GM23338 (cell line): ENCODE data around the gene LIN54. TPM values are rescaled to one million over a fixed set of nuclear protein-coding genes. Genes with fewer than 3 reads are reported as not detected.

Experiments
- CREB1 ChIP-seq: fragments of 250-450 bp; sonication (Bioruptor Pico); IDR thresholded peaks from 2 replicates; pipeline ENCODE4 v1.5.0; 2020; ENCODE audit warnings: low read depth, mild to moderate bottlenecking, moderate library complexity
- JUNB ChIP-seq: IDR thresholded peaks from one replicate; pipeline ENCODE4 v1.6.1; 2016; ENCODE audit warnings: antibody characterized with exemption; ENCODE audit not compliant: unreplicated experiment
- NANOG ChIP-seq: IDR thresholded peaks from 2 replicates; pipeline ENCODE4 v1.6.1; 2016; ENCODE audit warnings: antibody characterized with exemption, borderline replicate concordance
- polyA plus RNA-seq: library from polyadenylated mRNA; unstranded; fragments of >200 nt; fragmentation: Nextera tagmentation; extraction: Ambion mirVana; gene quantifications from 2 replicates; pipeline ENCODE4 v1.2.1, GENCODE V29; 2016
- total RNA-seq: library from RNA; depleted of rRNA; stranded (reverse); fragments of >200 nt; shearing (Covaris generic); gene quantifications from 2 replicates; pipeline ENCODE4 v1.2.3, GENCODE V29; 2014
- TF ChIP-seq, protein P1 (sequence below): IDR thresholded peaks from one replicate; pipeline ENCODE4 v1.6.1; 2018; ENCODE audit warnings: antibody characterized with exemption; ENCODE audit not compliant: unreplicated experiment
- TF ChIP-seq, protein P2 (sequence below), 2 experiments: fragments of 200-600 bp in 1 of 2; sonication (generic) in 1 of 2; conservative IDR thresholded peaks; 2 replicates each; pipeline versions ENCODE4 v1.5.1 to v1.6.1; 2016 to 2017; ENCODE audit warnings: antibody characterized with exemption in 2 of 2, low read depth in 2 of 2, mild to moderate bottlenecking in 2 of 2, moderate library complexity in 1 of 2
- TF ChIP-seq, protein P3 (sequence below): fragments of 250-450 bp; sonication (Bioruptor Pico); IDR thresholded peaks from 2 replicates; pipeline ENCODE4 v1.5.0; 2020; ENCODE audit warnings: mild to moderate bottlenecking, moderate library complexity

The LIN54 gene
- total and polyA plus RNA-seq, 2 experiments from 2014 or later, result 4.0 to 11.2 TPM

DNA sequence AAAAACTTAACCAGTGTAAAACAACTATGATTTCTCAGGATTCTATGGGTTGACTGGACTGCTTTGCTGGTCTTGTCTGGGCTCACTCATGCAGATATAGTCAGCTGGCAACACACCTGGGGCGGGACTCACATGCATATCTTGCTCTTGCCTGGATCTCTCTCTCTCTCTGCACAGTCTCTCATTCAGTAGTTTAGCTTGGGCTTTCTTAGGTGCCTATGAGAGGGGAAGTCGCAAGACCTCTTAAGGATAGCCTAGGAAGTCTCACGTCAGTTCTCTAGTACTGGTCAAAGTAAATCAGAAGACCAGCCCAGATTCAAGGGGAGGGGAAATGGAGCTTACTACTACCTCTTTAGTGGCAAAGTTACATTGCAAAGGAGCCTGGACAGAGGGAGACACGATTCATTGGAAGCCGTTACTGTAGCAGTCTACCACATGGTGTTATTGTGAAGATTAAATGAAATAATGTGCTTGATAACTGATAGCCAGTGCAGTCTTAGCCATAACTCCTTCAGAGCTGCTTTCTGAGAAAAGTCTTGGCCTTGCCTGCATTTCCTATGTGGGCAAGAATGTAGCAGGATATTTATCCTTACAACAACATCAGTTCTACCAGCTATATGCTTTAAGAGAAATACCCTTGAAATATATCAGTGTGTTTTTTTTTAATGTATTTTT is 26.5 kb upstream of the LIN54 start (continued):
- TF ChIP-seq, protein P1, sequence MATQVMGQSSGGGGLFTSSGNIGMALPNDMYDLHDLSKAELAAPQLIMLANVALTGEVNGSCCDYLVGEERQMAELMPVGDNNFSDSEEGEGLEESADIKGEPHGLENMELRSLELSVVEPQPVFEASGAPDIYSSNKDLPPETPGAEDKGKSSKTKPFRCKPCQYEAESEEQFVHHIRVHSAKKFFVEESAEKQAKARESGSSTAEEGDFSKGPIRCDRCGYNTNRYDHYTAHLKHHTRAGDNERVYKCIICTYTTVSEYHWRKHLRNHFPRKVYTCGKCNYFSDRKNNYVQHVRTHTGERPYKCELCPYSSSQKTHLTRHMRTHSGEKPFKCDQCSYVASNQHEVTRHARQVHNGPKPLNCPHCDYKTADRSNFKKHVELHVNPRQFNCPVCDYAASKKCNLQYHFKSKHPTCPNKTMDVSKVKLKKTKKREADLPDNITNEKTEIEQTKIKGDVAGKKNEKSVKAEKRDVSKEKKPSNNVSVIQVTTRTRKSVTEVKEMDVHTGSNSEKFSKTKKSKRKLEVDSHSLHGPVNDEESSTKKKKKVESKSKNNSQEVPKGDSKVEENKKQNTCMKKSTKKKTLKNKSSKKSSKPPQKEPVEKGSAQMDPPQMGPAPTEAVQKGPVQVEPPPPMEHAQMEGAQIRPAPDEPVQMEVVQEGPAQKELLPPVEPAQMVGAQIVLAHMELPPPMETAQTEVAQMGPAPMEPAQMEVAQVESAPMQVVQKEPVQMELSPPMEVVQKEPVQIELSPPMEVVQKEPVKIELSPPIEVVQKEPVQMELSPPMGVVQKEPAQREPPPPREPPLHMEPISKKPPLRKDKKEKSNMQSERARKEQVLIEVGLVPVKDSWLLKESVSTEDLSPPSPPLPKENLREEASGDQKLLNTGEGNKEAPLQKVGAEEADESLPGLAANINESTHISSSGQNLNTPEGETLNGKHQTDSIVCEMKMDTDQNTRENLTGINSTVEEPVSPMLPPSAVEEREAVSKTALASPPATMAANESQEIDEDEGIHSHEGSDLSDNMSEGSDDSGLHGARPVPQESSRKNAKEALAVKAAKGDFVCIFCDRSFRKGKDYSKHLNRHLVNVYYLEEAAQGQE, result no peak
- TF ChIP-seq, protein P2, sequence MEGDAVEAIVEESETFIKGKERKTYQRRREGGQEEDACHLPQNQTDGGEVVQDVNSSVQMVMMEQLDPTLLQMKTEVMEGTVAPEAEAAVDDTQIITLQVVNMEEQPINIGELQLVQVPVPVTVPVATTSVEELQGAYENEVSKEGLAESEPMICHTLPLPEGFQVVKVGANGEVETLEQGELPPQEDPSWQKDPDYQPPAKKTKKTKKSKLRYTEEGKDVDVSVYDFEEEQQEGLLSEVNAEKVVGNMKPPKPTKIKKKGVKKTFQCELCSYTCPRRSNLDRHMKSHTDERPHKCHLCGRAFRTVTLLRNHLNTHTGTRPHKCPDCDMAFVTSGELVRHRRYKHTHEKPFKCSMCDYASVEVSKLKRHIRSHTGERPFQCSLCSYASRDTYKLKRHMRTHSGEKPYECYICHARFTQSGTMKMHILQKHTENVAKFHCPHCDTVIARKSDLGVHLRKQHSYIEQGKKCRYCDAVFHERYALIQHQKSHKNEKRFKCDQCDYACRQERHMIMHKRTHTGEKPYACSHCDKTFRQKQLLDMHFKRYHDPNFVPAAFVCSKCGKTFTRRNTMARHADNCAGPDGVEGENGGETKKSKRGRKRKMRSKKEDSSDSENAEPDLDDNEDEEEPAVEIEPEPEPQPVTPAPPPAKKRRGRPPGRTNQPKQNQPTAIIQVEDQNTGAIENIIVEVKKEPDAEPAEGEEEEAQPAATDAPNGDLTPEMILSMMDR (conservative IDR thresholded peaks at IDR 0.05; ENCODE audit: low read depth in 2 of 2), result no peak
- TF ChIP-seq CREB1 (CRISPR knock-in tag) (no peak), JUNB (no peak), NANOG (no peak)
- TF ChIP-seq, protein P3, sequence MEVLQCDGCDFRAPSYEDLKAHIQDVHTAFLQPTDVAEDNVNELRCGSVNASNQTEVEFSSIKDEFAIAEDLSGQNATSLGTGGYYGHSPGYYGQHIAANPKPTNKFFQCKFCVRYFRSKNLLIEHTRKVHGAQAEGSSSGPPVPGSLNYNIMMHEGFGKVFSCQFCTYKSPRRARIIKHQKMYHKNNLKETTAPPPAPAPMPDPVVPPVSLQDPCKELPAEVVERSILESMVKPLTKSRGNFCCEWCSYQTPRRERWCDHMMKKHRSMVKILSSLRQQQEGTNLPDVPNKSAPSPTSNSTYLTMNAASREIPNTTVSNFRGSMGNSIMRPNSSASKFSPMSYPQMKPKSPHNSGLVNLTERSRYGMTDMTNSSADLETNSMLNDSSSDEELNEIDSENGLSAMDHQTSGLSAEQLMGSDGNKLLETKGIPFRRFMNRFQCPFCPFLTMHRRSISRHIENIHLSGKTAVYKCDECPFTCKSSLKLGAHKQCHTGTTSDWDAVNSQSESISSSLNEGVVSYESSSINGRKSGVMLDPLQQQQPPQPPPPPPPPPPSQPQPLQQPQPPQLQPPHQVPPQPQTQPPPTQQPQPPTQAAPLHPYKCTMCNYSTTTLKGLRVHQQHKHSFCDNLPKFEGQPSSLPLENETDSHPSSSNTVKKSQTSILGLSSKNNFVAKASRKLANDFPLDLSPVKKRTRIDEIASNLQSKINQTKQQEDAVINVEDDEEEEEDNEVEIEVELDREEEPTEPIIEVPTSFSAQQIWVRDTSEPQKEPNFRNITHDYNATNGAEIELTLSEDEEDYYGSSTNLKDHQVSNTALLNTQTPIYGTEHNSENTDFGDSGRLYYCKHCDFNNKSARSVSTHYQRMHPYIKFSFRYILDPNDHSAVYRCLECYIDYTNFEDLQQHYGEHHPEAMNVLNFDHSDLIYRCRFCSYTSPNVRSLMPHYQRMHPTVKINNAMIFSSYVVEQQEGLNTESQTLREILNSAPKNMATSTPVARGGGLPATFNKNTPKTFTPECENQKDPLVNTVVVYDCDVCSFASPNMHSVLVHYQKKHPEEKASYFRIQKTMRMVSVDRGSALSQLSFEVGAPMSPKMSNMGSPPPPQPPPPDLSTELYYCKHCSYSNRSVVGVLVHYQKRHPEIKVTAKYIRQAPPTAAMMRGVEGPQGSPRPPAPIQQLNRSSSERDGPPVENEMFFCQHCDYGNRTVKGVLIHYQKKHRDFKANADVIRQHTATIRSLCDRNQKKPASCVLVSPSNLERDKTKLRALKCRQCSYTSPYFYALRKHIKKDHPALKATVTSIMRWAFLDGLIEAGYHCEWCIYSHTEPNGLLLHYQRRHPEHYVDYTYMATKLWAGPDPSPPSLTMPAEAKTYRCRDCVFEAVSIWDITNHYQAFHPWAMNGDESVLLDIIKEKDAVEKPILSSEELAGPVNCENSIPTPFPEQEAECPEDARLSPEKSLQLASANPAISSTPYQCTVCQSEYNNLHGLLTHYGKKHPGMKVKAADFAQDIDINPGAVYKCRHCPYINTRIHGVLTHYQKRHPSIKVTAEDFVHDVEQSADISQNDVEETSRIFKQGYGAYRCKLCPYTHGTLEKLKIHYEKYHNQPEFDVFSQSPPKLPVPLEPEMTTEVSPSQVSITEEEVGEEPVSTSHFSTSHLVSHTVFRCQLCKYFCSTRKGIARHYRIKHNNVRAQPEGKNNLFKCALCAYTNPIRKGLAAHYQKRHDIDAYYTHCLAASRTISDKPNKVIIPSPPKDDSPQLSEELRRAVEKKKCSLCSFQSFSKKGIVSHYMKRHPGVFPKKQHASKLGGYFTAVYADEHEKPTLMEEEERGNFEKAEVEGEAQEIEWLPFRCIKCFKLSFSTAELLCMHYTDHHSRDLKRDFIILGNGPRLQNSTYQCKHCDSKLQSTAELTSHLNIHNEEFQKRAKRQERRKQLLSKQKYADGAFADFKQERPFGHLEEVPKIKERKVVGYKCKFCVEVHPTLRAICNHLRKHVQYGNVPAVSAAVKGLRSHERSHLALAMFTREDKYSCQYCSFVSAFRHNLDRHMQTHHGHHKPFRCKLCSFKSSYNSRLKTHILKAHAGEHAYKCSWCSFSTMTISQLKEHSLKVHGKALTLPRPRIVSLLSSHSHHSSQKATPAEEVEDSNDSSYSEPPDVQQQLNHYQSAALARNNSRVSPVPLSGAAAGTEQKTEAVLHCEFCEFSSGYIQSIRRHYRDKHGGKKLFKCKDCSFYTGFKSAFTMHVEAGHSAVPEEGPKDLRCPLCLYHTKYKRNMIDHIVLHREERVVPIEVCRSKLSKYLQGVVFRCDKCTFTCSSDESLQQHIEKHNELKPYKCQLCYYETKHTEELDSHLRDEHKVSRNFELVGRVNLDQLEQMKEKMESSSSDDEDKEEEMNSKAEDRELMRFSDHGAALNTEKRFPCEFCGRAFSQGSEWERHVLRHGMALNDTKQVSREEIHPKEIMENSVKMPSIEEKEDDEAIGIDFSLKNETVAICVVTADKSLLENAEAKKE, result no peak
